ENCODE measurements around the gene AADACL4. TPM values are rescaled to one million over a fixed set of nuclear protein-coding genes. Genes with fewer than 3 reads are reported as not detected.

The AADACL4 gene
- total and polyA plus RNA-seq, 2 donors (not counting 1 experiment from before 2014, with no cell fraction given), result not detected

- no peaks in the 10 kb centered on the region for H3K79me2 ChIP-seq (ENCODE audit: control insufficient read depth, insufficient read depth, low read length)
- no peak overlapping the region for H3K4me3 ChIP-seq (ENCODE audit: control extremely low read depth in 1 of 5, extremely low read depth in 1 of 5, insufficient read depth in 1 of 5, low read depth in 2 of 5, low read length in 4 of 5)
- no peaks in the 10 kb centered on the region for H3K9me3 ChIP-seq (ENCODE audit: control extremely low read depth in 1 of 3, control insufficient read depth in 2 of 3, insufficient read depth in 1 of 3, low read length in 2 of 3)
- ATAC-seq (ENCODE audit: low read depth) (no peak), DNase-seq (no peak)
- no peaks in the 10 kb centered on the region for H3K9me3 Mint-ChIP-seq (ENCODE audit: insufficient read depth)
- H3K4me1 ChIP-seq (ENCODE audit: control insufficient read depth in 2 of 2, insufficient read depth in 2 of 2, low read length in 2 of 2), result no peaks in the 10 kb centered on the region
- TF ChIP-seq EZH2 (IDR thresholded peaks at IDR 0.05; ENCODE audit: borderline replicate concordance, insufficient read depth, low read depth, low read length, poor library complexity, severe bottlenecking) (no peak), CTCF (IDR thresholded peaks at IDR 0.05) (no peak)
- no peak overlapping the region for H3K9ac ChIP-seq (ENCODE audit: low read length)
- no peak overlapping the region for H2AFZ ChIP-seq (ENCODE audit: insufficient read depth, low read depth, low read length, poor library complexity, severe bottlenecking)
- no peaks in the 10 kb centered on the region for H3K4me1 Mint-ChIP-seq
- no peak overlapping the region for H3K27ac ChIP-seq (ENCODE audit: low read length in 2 of 2)
- POLR2A ChIA-PET, result no interaction called here
- no peak overlapping the region for H3K4me2 ChIP-seq (replicated peaks; ENCODE audit: low read depth, low read length, poor library complexity, severe bottlenecking)
- intact Hi-C loops (cut with micrococcal nuclease), result no loop called here
- no peak overlapping the region for H3K27ac Mint-ChIP-seq
- 90% methylated on average over 7 of the region's 8 CpGs for WGBS (ENCODE audit: insufficient coverage)
- H3K27me3 Mint-ChIP-seq, result peaks cover 11% of the 10 kb centered on the region
- H3K36me3 ChIP-seq (replicated peaks in 1 of 2; ENCODE audit: control extremely low read depth in 1 of 2, control insufficient read depth in 1 of 2, extremely low read depth in 1 of 2, insufficient read depth in 2 of 2, low read length in 1 of 2), result no peaks in the 10 kb centered on the region
- H3K27me3 ChIP-seq (replicated peaks in 1 of 4; ENCODE audit: control extremely low read depth in 1 of 4, control insufficient read depth in 3 of 4, insufficient read depth in 4 of 4, low read length in 3 of 4), result no peaks in the 10 kb centered on the region
- H3K4me3 Mint-ChIP-seq, result no peak overlapping the region
- CTCF ChIA-PET, result interaction anchor here (0.8 kb wide), 1 partner anchor 10 kb away, joined by 3 read pairs; no protein-coding TSS in a partner anchor
- no peaks in the 10 kb centered on the region for H4K20me1 ChIP-seq (ENCODE audit: control insufficient read depth, insufficient read depth, low read length, poor library complexity, severe bottlenecking)
These were observed 12.3 kb upstream of the AADACL4 start for GRCh38 chr1:12631571-12631970.

GRCh38 chr1:12634156-12634555 is 9.7 kb upstream of the AADACL4 start:
- DNase-seq (no peak), ATAC-seq (ENCODE audit: low read depth) (no peak)
- Mint-ChIP-seq H3K4me3 (no peak overlapping the region), H3K27me3 (peaks cover 11% of the 10 kb centered on the region), H3K4me1 (no peaks in the 10 kb centered on the region), H3K27ac (no peak overlapping the region), H3K9me3 (ENCODE audit: insufficient read depth) (no peaks in the 10 kb centered on the region)
- 63% methylated on average over 5 of the region's 8 CpGs for WGBS (ENCODE audit: insufficient coverage)
- H3K4me1 ChIP-seq (ENCODE audit: control insufficient read depth in 2 of 2, insufficient read depth in 2 of 2, low read length in 2 of 2), result no peaks in the 10 kb centered on the region
- H3K4me2 ChIP-seq (replicated peaks; ENCODE audit: low read depth, low read length, poor library complexity, severe bottlenecking), result no peak overlapping the region
- intact Hi-C loops (cut with micrococcal nuclease), result no loop called here
- peaks cover 0 to 4% (median 0%) of the 10 kb centered on the region in 3 donors for H3K9me3 ChIP-seq (ENCODE audit: control extremely low read depth in 1 of 3, control insufficient read depth in 2 of 3, insufficient read depth in 1 of 3, low read length in 2 of 3)
- peaks cover 0 to 7% (median 0%) of the 10 kb centered on the region in 4 experiments for H3K27me3 ChIP-seq (replicated peaks in 1 of 4; ENCODE audit: control extremely low read depth in 1 of 4, control insufficient read depth in 3 of 4, insufficient read depth in 4 of 4, low read length in 3 of 4)
- ChIA-PET POLR2A (no interaction called here), CTCF (no interaction called here)
- H3K9ac ChIP-seq (ENCODE audit: low read length), result no peak overlapping the region
- H3K4me3 ChIP-seq (ENCODE audit: control extremely low read depth in 1 of 5, extremely low read depth in 1 of 5, insufficient read depth in 1 of 5, low read depth in 2 of 5, low read length in 4 of 5), result no peak overlapping the region
- H3K36me3 ChIP-seq (replicated peaks in 1 of 2; ENCODE audit: control extremely low read depth in 1 of 2, control insufficient read depth in 1 of 2, extremely low read depth in 1 of 2, insufficient read depth in 2 of 2, low read length in 1 of 2), result no peaks in the 10 kb centered on the region
- H4K20me1 ChIP-seq (ENCODE audit: control insufficient read depth, insufficient read depth, low read length, poor library complexity, severe bottlenecking), result no peaks in the 10 kb centered on the region
- H3K79me2 ChIP-seq (ENCODE audit: control insufficient read depth, insufficient read depth, low read length), result no peaks in the 10 kb centered on the region
- no peak overlapping the region for H3K27ac ChIP-seq (ENCODE audit: low read length in 2 of 2)
- TF ChIP-seq EZH2 (IDR thresholded peaks at IDR 0.05; ENCODE audit: borderline replicate concordance, insufficient read depth, low read depth, low read length, poor library complexity, severe bottlenecking) (no peak), CTCF (IDR thresholded peaks at IDR 0.05) (no peak)
- no peak overlapping the region for H2AFZ ChIP-seq (ENCODE audit: insufficient read depth, low read depth, low read length, poor library complexity, severe bottlenecking)

Measured in B cell (primary cell).